ENCODE data around the gene SERPINA4. TPM values are rescaled to one million over a fixed set of nuclear protein-coding genes. Genes with fewer than 3 reads are reported as not detected.

Gene SERPINA4
- total and polyA plus RNA-seq, 2 of the 13 experiments (the other 11 are each of a cell fraction or from before 2014, with no cell fraction given) = 39.1 to 57.8 TPM

DNA sequence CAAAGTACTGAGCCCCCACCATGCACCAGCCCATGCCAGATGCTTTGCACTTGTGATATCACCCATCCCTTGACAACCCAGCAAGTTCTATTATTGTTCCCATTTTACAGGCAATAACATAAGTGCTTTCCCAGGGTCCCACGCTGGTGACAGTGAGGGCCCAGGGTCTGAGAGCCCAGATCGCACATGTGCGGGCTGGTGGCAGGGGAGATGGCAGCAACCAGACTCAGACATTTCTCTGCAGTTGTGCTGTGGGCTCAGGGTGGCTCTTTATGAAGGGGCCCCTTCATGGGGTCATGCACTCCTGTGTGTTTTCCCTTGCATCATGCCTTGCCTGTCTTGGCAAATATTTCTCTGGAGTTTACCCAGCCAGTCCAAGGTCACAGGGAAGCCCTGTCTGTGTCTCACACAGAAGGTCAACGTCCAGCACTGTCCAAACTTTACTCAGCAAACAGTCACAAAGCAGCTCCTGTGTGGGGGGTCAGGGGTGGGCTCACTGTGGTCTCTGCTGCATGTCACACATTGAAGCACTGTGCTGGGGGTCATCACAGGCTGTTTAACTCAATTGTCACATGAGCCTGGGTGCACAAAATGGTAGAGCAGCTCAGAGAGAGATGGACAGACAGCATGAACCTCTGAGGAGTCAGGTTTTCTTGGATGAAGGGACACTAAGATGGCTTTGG, 32.6 kb downstream of the SERPINA4 start (continued):
- TF ChIP-seq ZBTB4 (CRISPR knock-in tag; IDR thresholded peaks at IDR 0.05; ENCODE audit: borderline replicate concordance) (peak; percentile 96; the same call in 1 of the 2 replicates), ZNF674 (CRISPR knock-in tag; IDR thresholded peaks at IDR 0.05; ENCODE audit: low read depth) (peak; percentile 83; the same call in 1 of the 2 replicates), TOE1 (CRISPR knock-in tag; IDR thresholded peaks at IDR 0.05) (no peak; the same call in 1 of the 2 replicates), ZNF546 (CRISPR knock-in tag; conservative IDR thresholded peaks at IDR 0.05) (no peak; the same call in 1 of the 2 replicates), ZNF44 (CRISPR knock-in tag; IDR thresholded peaks at IDR 0.05) (no peak; the same call in 1 of the 2 replicates), IRX3 (CRISPR knock-in tag; IDR thresholded peaks at IDR 0.05; ENCODE audit: borderline replicate concordance, low read depth) (peak; percentile 87; the same call in 1 of the 2 replicates), MAFG (CRISPR knock-in tag; IDR thresholded peaks at IDR 0.05) (no peak), PTBP1 (IDR thresholded peaks at IDR 0.05; ENCODE audit: low read depth, low read length, poor library complexity, severe bottlenecking) (no peak), SPEN (CRISPR knock-in tag; IDR thresholded peaks at IDR 0.05; ENCODE audit: low read depth) (peak; percentile 95; the same call in 1 of the 2 replicates), ZSCAN9 (CRISPR knock-in tag; IDR thresholded peaks at IDR 0.05; ENCODE audit: borderline replicate concordance) (peak; percentile 95), KLF6 (CRISPR knock-in tag; IDR thresholded peaks at IDR 0.05) (no peak; the same call in 1 of the 2 replicates), SMC3 (IDR thresholded peaks at IDR 0.05; ENCODE audit: low read length) (peak; percentile 62), ZNF329 (CRISPR knock-in tag; IDR thresholded peaks at IDR 0.05; ENCODE audit: low read depth) (peak; percentile 92), MIER3 (CRISPR knock-in tag; IDR thresholded peaks at IDR 0.05; ENCODE audit: borderline replicate concordance) (peak; percentile 98; the same call in 1 of the 2 replicates), SNAPC5 (CRISPR knock-in tag; IDR thresholded peaks at IDR 0.05; ENCODE audit: borderline replicate concordance) (peak; percentile 93; the same call in 1 of the 2 replicates)
- TF ChIP-seq, protein P1, sequence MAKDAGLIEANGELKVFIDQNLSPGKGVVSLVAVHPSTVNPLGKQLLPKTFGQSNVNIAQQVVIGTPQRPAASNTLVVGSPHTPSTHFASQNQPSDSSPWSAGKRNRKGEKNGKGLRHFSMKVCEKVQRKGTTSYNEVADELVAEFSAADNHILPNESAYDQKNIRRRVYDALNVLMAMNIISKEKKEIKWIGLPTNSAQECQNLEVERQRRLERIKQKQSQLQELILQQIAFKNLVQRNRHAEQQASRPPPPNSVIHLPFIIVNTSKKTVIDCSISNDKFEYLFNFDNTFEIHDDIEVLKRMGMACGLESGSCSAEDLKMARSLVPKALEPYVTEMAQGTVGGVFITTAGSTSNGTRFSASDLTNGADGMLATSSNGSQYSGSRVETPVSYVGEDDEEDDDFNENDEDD (CRISPR knock-in tag; IDR thresholded peaks at IDR 0.05; ENCODE audit: borderline replicate concordance) = peak; percentile 64; the same call in 1 of the 2 replicates
- TF ChIP-seq, protein P2, sequence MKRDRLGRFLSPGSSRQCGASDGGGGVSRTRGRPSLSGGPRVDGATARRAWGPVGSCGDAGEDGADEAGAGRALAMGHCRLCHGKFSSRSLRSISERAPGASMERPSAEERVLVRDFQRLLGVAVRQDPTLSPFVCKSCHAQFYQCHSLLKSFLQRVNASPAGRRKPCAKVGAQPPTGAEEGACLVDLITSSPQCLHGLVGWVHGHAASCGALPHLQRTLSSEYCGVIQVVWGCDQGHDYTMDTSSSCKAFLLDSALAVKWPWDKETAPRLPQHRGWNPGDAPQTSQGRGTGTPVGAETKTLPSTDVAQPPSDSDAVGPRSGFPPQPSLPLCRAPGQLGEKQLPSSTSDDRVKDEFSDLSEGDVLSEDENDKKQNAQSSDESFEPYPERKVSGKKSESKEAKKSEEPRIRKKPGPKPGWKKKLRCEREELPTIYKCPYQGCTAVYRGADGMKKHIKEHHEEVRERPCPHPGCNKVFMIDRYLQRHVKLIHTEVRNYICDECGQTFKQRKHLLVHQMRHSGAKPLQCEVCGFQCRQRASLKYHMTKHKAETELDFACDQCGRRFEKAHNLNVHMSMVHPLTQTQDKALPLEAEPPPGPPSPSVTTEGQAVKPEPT (CRISPR knock-in tag; IDR thresholded peaks at IDR 0.05; ENCODE audit: low read depth) = no peak
- TF ChIP-seq, protein P3, sequence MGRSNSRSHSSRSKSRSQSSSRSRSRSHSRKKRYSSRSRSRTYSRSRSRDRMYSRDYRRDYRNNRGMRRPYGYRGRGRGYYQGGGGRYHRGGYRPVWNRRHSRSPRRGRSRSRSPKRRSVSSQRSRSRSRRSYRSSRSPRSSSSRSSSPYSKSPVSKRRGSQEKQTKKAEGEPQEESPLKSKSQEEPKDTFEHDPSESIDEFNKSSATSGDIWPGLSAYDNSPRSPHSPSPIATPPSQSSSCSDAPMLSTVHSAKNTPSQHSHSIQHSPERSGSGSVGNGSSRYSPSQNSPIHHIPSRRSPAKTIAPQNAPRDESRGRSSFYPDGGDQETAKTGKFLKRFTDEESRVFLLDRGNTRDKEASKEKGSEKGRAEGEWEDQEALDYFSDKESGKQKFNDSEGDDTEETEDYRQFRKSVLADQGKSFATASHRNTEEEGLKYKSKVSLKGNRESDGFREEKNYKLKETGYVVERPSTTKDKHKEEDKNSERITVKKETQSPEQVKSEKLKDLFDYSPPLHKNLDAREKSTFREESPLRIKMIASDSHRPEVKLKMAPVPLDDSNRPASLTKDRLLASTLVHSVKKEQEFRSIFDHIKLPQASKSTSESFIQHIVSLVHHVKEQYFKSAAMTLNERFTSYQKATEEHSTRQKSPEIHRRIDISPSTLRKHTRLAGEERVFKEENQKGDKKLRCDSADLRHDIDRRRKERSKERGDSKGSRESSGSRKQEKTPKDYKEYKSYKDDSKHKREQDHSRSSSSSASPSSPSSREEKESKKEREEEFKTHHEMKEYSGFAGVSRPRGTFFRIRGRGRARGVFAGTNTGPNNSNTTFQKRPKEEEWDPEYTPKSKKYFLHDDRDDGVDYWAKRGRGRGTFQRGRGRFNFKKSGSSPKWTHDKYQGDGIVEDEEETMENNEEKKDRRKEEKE (IDR thresholded peaks at IDR 0.05) = no peak

Measured in HepG2 (cell line).